GM20000 (cell line): ENCODE measurements around the gene UBA5.
"Not testable (repeated sequence)": the region's sequence is repeated elsewhere in the genome, so short reads cannot be mapped to it uniquely, and the experiment has no call there.

Experiments used
- DNase-seq: peaks from one replicate; pipeline ENCODE4 v3.0.0; 2012; ENCODE audit warnings: low spot score
- TF ChIP-seq, protein P1 (sequence below): IDR thresholded peaks from 2 replicates; pipeline ENCODE4 v1.5.1; 2012; ENCODE audit warnings: mild to moderate bottlenecking, control low read depth; ENCODE audit errors: extremely low read depth, missing control alignments

The UBA5 gene

DNA sequence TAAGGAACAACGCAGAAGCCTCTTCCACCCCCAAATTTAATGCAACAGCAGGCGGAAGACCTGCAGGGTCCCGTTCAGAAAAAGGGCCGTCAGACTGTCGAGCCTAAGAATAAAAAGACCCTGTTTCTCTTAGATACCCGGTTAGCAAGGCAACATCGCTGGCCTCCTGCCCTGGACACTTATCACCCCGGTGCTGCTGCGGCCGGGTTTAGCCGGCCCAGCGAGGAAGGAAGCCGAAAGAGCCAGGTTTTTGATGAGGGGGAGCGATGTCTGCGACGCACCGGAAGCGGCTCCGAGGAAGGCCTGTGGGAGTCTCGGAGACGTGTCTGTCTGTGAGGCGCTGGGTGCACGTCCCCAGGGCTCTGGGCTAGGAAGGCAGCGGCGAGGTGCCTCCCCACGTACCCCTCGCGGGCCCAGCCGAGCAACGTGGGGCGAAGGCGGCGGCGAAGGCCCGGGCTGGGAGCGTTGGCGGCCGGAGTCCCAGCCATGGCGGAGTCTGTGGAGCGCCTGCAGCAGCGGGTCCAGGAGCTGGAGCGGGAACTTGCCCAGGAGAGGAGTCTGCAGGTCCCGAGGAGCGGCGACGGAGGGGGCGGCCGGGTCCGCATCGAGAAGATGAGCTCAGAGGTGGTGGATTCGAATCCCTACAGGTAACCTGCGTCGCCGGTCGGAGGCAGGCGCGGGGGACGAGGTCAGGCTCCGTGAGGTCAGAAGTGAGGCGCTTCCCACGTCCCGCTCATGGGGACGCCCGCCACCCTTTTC lies at the start of gene UBA5:
Gene UBA5 (plus strand): TSS at position 278 of the 759 bp plus-strand sequence. CDS start 209 bp downstream, at position 487.
- TF ChIP-seq, protein P1, sequence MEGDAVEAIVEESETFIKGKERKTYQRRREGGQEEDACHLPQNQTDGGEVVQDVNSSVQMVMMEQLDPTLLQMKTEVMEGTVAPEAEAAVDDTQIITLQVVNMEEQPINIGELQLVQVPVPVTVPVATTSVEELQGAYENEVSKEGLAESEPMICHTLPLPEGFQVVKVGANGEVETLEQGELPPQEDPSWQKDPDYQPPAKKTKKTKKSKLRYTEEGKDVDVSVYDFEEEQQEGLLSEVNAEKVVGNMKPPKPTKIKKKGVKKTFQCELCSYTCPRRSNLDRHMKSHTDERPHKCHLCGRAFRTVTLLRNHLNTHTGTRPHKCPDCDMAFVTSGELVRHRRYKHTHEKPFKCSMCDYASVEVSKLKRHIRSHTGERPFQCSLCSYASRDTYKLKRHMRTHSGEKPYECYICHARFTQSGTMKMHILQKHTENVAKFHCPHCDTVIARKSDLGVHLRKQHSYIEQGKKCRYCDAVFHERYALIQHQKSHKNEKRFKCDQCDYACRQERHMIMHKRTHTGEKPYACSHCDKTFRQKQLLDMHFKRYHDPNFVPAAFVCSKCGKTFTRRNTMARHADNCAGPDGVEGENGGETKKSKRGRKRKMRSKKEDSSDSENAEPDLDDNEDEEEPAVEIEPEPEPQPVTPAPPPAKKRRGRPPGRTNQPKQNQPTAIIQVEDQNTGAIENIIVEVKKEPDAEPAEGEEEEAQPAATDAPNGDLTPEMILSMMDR, result no peak
- DNase-seq, result peak; percentile 85

DNA sequence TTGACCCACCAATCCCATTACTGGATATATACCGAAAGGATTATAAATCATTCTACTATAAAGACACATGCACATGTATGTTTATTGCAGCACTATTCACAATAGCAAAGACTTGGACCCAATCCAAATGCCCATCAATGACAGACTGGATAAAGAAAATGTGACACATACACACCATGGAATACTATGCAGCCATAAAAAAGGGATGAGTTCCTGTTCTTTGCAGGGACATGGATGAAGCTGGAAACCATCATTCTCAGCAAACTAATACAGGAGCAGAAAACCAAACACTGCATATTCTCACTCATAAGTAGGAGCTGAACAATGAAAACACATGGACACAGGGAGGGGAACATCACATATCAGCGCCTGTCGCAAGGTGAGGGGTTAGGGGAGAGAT lies 44.8 kb upstream of the UBA5 start:
- DNase-seq, result not testable (repeated sequence)

DNA sequence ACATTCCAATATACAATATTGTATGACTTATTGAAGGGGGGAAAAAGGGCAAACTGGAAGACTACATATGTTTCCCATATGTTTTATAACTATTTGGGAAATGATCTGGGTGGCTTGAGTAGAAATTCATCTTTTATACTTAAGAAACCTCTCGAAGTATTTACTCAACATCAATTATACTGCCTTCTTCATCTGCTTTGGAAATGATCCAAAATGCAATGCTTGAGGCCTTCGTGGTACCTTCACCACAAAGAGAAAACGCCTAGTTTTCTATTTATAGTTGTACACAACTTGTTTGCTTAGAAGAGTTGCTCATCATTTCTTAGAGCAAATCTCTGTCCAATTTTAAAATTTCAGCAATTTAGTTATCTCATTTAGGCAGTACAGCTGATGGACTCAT lies 44.2 kb upstream of the UBA5 start:
- TF ChIP-seq, protein P1, result no peak
- no peak for DNase-seq

DNA sequence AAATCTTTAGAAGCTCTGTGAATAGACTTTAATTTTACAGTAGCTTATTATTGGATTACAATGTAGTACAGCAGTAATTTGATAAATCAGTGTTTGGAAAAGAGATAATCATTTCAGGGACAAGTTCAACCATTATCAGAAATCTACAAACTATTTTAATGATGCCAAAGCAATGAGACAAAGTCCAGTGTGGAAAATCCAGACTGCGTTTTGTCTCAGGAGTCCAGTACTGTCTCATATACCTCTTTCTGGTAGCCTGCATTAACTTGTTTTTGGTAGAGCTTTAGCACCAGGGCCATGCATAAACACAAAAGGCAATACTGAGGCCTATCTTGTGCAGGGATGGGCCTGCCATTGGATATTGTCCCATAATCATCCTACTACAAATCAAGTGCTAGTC lies 43.3 kb upstream of the UBA5 start:
- DNase-seq, result no peak
- TF ChIP-seq, protein P1, result no peak

DNA sequence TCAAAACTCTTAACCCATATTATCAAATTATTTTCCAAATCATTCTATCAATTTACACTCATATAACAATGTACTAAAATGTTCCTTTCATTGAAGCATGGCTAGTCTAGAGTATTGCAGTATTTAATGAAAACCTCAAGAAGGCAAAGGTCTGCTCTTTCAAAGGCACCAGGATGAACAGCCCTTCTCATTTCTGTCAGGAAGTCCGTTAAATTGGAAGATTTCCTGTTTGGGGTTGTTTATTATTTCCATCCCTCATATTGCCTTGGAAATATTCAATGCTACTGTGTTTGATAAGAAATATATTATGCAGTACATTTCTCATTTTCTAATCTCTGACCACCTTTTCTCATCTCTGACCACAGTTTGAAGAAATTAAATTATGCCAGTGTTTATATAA lies 38.0 kb upstream of the UBA5 start:
- no peak for DNase-seq
- TF ChIP-seq, protein P1, result no peak

DNA sequence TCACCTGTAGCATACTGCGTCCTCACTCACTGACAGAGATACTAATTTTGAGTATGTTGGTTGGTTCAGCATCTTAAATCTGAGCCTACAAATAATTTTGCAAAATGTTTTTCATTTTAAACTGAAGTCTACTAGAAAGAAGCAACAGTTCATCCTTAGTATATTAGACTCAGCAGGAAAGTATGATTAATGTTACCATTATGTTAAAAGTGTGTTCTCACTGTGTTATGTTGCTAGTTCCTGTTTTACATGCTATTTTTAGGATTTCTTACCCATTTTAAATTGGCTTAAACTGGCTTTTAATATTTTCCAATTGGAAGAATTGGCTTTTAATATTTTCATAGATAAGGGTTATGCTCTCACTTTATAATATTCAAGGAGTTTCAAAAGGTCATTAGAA lies 37.4 kb upstream of the UBA5 start:
- no peak for DNase-seq
- TF ChIP-seq, protein P1, result no peak

DNA sequence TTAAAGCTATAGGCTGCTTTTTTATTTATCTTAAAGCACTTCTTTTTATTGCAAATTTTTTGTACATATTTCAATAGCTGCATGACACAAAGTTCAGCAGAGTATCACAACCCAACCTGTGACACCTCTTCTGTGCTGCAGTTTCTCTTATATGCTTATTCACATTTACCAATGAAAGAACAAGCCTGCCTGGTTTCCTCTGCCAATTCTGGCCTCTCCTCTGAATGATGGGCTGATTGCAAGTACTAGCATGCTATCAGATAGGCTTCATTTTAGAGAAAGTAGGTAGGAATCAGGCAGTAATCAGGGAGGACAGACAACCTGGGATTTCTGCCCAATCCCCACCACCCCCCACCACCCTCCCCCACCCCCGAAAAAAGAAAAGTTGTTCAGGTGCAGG lies 36.5 kb upstream of the UBA5 start:
- TF ChIP-seq, protein P1, result no peak
- DNase-seq, result no peak

DNA sequence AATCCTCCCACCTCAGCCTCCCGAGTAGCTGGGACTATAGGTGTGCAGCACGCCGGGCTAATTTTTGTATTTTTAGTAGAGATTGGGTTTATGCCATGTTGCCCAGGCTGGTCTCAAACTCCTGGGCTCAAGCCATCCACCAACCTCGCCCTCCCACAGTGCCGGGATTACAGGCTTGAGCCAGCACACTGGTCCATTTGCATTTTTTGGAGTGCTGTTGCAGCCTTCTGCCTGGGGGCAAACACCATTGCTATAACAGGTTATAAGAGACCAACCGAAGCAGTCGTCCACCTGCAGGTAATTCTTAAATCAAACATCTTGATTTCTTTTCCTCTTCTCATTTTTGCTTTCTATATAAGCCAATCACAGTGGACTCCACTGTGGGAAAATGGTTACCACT lies 35.3 kb upstream of the UBA5 start:
- DNase-seq, result no peak
- TF ChIP-seq, protein P1, result no peak
